Coronary artery (tissue), 2 donors: ENCODE results near the gene XPO6.

Experiments
- DNase-seq: peaks from one replicate; pipeline ENCODE4 v3.0.0-alpha.2; 2017; ENCODE audit warnings: low spot score
- H3K27ac ChIP-seq, 2 donors: fragments of 200-600 bp; sonication (generic); one replicate each; pipeline ENCODE4 v1.5.1; 2016 to 2019
- H3K4me3 ChIP-seq: fragments of 200-600 bp; sonication (generic); 2 replicates; pipeline ENCODE4 v1.5.1; 2016; ENCODE audit warnings: mild to moderate bottlenecking, moderate library complexity
- TF ChIP-seq, protein P1 (sequence below): fragments of 200-600 bp; sonication (generic); IDR thresholded peaks from one replicate; pipeline ENCODE4 v1.5.1; 2019; ENCODE audit warnings: antibody characterized with exemption

Gene XPO6

DNA sequence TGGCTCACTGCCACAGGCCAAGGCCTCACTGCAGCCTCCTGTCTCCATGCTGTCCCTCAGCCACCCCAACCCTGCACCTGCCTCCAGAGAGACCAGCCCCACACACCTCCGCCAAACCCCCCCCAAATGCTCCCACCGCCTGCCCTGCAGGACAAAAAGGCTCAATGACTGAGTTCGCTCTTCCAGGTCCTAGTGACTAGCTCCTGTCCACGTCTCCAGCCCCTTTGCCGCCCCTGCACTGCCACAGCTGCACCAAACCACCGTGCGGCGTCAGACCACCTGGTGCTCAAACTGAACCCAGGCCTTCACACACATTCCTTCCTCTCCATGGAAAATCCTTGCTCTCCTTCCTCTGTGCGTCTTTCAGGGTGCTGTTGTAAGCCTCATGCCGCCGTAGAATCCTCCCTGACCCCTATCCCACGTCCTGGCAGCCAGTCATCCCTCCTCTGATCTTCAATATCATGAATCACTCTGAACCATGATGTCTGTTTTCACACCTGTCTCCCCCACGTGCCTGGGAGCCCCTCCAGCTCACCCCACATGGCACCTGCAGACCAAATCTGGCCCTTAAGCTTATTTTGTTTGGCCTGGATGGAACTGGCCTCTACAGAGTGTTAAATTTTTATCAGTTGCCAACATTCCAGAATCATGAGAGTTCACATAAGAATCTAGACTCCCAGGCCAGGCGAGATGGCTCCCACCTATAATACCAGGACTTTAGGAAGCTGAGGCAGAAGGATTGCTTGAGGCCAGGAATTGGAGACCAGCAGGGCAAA, 144.0 kb downstream of the XPO6 start:
- Histone ChIP-seq H3K27ac (no peak overlapping the region), H3K4me3 (no peak overlapping the region)
- TF ChIP-seq, protein P1, sequence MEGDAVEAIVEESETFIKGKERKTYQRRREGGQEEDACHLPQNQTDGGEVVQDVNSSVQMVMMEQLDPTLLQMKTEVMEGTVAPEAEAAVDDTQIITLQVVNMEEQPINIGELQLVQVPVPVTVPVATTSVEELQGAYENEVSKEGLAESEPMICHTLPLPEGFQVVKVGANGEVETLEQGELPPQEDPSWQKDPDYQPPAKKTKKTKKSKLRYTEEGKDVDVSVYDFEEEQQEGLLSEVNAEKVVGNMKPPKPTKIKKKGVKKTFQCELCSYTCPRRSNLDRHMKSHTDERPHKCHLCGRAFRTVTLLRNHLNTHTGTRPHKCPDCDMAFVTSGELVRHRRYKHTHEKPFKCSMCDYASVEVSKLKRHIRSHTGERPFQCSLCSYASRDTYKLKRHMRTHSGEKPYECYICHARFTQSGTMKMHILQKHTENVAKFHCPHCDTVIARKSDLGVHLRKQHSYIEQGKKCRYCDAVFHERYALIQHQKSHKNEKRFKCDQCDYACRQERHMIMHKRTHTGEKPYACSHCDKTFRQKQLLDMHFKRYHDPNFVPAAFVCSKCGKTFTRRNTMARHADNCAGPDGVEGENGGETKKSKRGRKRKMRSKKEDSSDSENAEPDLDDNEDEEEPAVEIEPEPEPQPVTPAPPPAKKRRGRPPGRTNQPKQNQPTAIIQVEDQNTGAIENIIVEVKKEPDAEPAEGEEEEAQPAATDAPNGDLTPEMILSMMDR = no peak
- DNase-seq = no peak

GRCh38 chr16:28064706-28065249, 147.0 kb downstream of the XPO6 start:
- DNase-seq = no peak
- TF ChIP-seq, protein P1 = no peak
- Histone ChIP-seq H3K4me3 (no peak overlapping the region), H3K27ac (no peak overlapping the region)

GRCh38 chr16:28064150-28064549, 147.6 kb downstream of the XPO6 start:
- DNase-seq = no peak
- Histone ChIP-seq H3K4me3 (peak overlapping the region; percentile 72), H3K27ac (no peak overlapping the region)
- TF ChIP-seq, protein P1 = no peak

- Histone ChIP-seq H3K27ac (no peak within 1 kb of the TSS), H3K4me3 (peak within 1 kb of the TSS; percentile 72)
- TF ChIP-seq, protein P1 = peak; percentile 18
- no peak for DNase-seq
Observed at GRCh38 chr16:28063591-28064061, 148.1 kb downstream of the XPO6 start, which contains the start of gene GSG1L. TSS of gene GSG1L (minus strand) at chr16:28063714. CDS start at chr16:28063424, 290 bp downstream.

DNA sequence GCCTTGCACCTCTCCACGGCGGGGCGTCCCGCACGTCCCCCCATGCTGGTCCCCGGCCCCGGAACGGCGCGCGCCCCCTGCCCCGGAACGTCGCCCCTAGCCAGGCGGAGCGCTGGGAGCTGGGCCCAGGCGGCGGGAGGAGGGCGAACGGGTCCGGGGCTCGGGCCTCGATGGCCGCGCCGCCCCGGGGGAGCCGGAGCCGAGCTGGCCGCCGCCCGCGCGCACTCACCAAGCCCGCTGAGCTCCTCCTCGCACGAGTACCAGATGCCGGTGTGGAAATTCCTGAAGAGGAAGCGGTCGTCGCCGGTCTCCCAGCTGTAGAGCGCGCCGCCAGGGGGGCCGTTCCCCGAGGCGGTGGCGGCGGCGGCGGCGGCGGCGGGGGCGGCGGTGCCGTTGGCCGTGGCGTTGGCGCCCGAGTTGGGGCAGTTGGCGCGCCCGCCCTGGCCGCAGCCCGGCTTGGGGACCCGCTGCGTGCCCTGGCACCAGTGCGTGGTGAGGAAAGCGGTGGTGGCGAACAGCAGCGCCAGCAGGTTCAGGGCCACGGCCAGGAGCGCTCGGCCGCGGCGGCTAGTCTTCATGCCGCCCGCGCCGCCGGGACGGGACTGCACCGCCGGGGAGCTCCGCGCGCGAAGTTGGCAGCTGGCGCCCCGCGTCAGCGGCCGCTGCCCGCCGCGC, 148.8 kb downstream of the XPO6 start:
- Histone ChIP-seq H3K4me3 (peak overlapping the region; percentile 72), H3K27ac (no peak overlapping the region)
- DNase-seq = no peak
- TF ChIP-seq, protein P1 = no peak

- peak overlapping the region; percentile 72 for H3K4me3 ChIP-seq
- no peak overlapping the region for H3K27ac ChIP-seq
- TF ChIP-seq, protein P1 = no peak
- no peak for DNase-seq
Observed at GRCh38 chr16:28062261-28062846, 149.4 kb downstream of the XPO6 start.
